Kidney glomerular epithelial cell (primary cell): ENCODE data around the gene R3HCC1L.
"Not testable (repeated sequence)": the region's sequence is repeated elsewhere in the genome, so short reads cannot be mapped to it uniquely, and the experiment has no call there.

Experiments used
- DNase-seq: peaks from one replicate; lab custom pipeline; 2025; lab: John Stamatoyannopoulos, UW

Gene R3HCC1L

GRCh38 chr10:98131619-98132018, 2.8 kb upstream of the R3HCC1L start:
- no peak for DNase-seq

GRCh38 chr10:98133075-98133752, 1.2 kb upstream of the R3HCC1L start:
- not testable (repeated sequence) for DNase-seq

GRCh38 chr10:98134117-98134430, 383 bp upstream of the R3HCC1L start:
- no peak for DNase-seq

- DNase-seq: peak; percentile 22
Measured at GRCh38 chr10:98135222-98135899, 904 bp downstream of the R3HCC1L start.

- DNase-seq: not testable (repeated sequence)
Measured at GRCh38 chr10:98136775-98137174, 2.3 kb downstream of the R3HCC1L start.

GRCh38 chr10:98138031-98138430, 3.6 kb downstream of the R3HCC1L start:
- DNase-seq: no peak

GRCh38 chr10:98139431-98139830, 5.0 kb downstream of the R3HCC1L start:
- no peak for DNase-seq

- DNase-seq: no peak
Measured at GRCh38 chr10:98141484-98142073, 7.1 kb downstream of the R3HCC1L start.

GRCh38 chr10:98144985-98145384, 10.5 kb downstream of the R3HCC1L start:
- DNase-seq: no peak

GRCh38 chr10:98149858-98150257, 15.4 kb downstream of the R3HCC1L start:
- peak; percentile 18 for DNase-seq

- DNase-seq: peak; percentile 86
Measured at GRCh38 chr10:98150544-98150943, 16.1 kb downstream of the R3HCC1L start.

- DNase-seq: not testable (repeated sequence)
Measured at GRCh38 chr10:98152778-98153177, 18.3 kb downstream of the R3HCC1L start.

GRCh38 chr10:98153213-98153958, 18.9 kb downstream of the R3HCC1L start:
- not testable (repeated sequence) for DNase-seq

GRCh38 chr10:98154076-98154475, 19.6 kb downstream of the R3HCC1L start:
- DNase-seq: no peak

GRCh38 chr10:98158576-98158975, 24.1 kb downstream of the R3HCC1L start:
- DNase-seq: no peak

- DNase-seq: no peak
Measured at GRCh38 chr10:98163941-98164340, 29.5 kb downstream of the R3HCC1L start.

GRCh38 chr10:98167191-98167590, 32.7 kb downstream of the R3HCC1L start:
- no peak for DNase-seq

GRCh38 chr10:98168147-98168546, 33.7 kb downstream of the R3HCC1L start:
- DNase-seq: peak; percentile 21

GRCh38 chr10:98168766-98169165, 34.3 kb downstream of the R3HCC1L start:
- no peak for DNase-seq

GRCh38 chr10:98169379-98169778, 34.9 kb downstream of the R3HCC1L start:
- no peak for DNase-seq

GRCh38 chr10:98170249-98171117, 36.0 kb downstream of the R3HCC1L start:
- peak; percentile 27 for DNase-seq

- no peak for DNase-seq
Measured at GRCh38 chr10:98172073-98172472, 37.6 kb downstream of the R3HCC1L start.
